ENCODE results near the gene TXNIP.
A peak's percentile ranks its signal among the peaks of the same experiment; 100 is the strongest.

TXNIP gene

DNA sequence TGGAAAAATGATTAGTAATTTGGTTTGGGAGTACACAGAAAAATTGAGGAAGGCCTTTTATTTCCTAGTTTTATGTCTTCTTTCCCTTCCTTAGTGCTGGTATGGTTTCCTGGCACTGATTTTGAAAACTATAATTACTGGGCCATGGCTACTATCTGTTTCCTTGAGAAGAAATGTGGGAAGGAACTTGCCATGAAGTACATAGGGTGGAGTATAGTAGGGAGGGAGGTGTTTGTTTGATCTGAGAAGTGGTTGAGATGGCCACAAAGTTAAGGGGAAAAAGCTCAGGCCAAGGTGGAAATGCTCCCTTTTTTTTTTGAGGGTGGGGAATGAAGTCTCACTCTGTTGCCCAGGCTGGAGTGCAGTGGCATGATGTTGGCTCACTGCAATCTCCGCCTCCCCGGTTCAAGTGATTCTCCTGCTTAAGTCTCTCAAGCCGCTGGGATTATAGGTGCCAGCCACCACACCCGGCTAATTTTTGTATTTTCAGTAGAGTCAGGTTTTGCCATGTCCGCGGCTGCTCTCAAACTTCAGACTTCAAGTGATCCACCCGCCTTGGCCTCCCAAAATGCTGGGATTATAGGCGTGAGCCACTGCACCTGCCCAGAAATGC, 13.9 kb upstream of the TXNIP start:
- DNase-seq = no peak

DNA sequence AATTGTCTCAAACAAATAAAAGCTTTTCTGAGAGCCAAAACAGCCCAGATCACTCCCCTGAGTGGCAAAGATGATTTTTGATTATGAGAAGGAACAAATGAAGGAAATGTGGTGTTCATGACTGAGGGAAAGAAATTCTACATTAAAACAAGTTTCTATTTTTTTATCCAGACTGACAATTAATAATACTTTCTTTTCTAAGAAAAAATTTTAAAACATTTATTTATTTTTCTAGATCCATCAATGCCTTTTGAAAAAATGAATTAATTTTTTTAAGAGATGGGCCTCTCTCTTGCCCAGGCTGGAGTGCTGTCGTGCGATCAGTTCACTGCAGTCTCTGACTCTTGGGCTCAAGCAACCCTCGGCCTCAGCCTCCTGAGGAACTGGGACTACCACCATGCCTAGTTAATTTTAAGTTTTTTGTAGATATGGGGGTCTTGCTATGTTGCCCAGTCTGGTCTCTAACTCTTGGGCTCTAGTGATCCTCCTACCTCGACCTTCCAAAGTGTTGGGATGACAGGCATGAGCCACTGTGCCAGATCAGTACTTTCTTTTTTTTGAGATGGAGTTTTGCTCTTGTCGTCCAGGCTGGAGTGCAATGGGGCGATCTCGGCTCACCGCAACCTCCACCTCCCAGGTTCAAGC, 11.2 kb upstream of the TXNIP start:
- no peak for DNase-seq

DNA sequence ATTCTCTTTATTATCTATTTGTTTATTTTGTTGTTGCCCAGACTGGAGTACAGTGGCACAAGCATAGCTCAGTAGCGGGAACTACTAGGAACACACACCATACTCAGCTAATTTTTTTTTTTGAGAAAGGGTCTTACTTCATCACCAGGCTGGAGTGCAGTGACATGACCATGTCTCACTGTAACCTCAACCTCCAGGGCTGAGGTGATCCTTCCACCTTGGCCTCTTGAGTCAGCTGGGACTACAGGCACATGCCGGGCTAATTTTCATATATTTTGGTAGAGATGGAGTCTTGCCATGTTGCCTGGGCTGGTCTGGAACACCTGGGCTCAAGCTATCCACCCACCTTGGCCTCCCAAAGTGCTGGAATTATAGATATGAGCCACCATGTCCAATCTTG, 5.3 kb upstream of the TXNIP start:
- DNase-seq = no peak

DNA sequence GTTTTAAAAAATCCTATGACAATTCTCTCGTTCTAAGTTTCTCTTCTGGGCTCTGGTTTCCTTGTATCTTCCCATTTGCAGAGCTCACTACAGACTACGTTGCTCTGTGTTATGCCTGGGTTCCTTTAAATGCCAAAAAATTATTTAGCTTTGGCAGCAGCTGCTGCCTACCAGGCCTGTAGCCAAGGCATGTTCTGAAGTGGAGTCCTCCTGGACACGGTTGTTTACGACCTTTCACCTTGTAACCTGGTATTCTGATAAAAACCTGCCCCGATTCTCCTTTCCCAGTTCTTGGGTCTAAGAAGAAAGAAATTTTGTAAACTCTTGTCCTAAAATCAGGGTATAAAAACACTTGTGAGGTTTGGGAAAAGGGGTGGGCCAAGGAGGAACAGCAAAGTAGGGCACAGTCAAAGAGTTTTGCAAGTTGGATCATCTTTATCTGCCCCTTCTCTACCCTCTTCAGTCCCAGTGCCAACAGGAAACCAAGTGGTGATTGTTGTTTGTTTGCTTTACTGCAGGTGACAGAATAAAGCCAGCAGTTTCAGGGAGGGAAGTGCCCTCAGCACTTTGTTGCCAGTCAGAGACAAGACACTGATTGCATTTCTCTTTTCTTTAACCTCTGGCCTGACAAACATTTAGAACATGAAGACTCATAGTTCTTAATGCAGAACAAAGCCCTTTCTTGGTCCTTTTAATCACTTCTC, 3.1 kb upstream of the TXNIP start:
- peak; percentile 47 for DNase-seq

DNA sequence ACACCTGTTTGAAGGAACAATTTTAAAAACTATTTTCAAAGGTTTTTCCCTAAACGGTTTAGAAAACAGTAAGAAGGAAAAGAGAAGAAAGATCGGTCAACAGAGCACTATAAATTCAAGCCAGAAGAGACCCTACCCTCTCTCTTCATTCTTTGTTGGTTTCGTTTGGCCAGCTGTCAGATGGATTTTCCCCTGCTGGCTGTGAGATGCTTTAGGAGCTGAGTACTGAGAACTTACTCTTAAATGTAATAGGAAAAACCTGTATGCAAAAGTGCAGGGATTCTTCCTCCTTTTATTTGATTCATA, 1.3 kb upstream of the TXNIP start:
- no peak for DNase-seq

GRCh38 chr1:145997016-145997717, 788 bp upstream of the TXNIP start:
- peak; percentile 76 for DNase-seq

DNA sequence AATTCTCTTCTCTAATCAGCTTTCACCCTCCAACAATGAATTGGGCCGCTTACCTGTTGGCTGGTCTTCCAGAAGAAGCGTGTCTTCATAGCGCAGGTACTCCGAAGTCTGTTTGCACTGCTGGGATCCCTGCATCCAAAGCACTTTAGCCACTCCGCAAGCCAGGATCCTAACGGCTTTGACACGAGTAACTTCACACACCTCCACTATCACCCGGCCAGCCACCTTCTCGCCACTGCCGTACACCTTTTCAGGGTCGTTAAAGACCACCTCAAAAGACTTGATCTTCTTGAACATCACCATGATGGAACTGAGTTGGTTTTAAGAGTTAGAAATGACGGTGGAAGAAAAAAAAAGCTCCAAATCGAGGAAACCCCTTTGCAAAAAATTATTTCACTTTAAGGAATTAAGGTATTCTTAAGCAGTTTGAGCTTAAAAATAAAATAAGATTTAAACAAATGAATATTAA, 381 bp downstream of the TXNIP start:
- no peak for DNase-seq

- DNase-seq = no peak
These were observed 1.1 kb downstream of the TXNIP start for GRCh38 chr1:145995148-145995881.

GRCh38 chr1:145994391-145995120, 1.8 kb downstream of the TXNIP start:
- DNase-seq = no peak

- DNase-seq = no peak
These were observed 2.6 kb downstream of the TXNIP start for GRCh38 chr1:145993618-145994390.

DNA sequence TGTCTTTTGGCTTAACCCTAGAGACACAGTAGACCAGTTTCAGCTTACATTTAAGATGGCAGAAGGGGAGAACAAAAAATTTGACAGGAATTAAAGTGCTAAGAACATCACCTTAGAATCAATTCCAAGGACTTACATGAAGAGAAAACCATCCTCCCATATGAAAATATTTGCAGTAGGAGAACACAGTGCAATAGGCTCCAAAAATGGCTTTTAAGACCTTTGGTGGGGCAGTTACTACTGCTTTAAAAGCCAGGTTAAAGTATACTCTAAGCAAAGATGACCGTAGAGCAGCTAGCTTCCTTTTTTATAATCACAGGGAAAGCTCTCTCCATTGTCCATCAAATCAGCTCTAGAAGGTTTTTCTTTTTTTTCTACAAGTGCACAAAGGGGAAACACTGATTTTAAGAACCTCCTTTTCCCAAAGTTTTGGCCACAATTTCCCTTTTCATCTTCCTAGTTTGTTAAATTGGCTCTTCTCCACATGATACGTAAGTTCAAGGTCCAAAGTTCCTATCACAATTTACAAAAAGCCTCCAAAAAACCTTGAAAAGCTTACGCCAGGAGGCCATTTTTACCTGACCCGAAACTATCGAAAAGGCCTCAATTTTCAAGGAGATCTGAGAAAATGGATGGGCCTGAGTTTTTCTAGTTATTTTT, 3.3 kb downstream of the TXNIP start:
- no peak for DNase-seq

DNA sequence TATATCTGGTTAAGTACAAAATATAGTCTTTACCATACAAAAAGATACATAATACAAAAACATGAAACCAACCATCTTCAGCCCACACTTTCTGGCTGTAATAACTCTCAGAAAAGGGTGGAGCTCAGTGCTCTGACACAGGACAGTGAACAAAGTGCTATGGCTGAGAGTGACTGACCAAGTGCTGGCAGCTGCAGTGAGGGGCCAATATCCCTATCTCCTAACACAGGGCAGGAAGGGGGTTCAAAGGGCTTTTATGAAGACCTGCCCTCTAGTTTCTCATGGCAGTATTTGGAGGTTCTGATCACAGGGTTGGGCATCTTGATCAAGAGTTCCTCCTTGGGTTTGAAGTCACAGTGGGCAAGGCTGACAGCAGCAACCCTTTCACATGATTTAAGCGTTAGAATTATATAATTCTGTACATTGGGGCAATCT, 3.9 kb downstream of the TXNIP start:
- no peak for DNase-seq

DNA sequence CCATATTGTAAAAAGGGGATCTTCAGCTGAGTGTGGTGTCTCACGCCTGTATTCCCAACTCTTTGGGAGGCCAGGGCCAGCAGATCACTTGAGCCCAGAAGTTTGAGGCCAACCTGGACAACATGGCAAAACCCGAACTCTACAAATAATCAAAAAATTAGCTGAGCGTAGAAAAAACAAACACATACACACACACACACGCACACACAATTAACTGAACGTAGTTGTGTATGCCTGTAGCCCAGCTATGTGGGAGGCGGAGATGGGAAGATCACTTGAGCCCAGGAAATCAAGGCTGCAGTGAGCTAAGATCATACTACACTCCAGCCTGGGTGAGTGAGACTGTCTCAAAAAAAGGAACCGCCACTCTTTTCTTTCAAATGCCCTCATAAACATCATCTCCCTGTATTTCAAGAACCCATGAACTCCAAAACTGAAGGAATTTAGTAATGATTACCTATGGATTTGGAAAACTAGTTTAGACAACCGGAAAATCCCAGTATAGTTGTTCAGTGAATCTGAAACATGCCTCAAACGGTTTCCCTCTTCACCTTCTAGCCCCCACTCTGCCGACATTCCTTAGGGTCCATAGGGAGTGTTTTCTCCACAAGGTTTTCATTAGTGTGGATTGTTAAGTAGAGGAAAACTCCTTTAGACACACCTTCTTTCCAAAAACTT, 4.5 kb downstream of the TXNIP start:
- no peak for DNase-seq

GRCh38 chr1:145990249-145990855, 6.0 kb downstream of the TXNIP start:
- DNase-seq = no peak

- no peak for DNase-seq
These were observed 7.6 kb downstream of the TXNIP start for GRCh38 chr1:145988773-145989172.

- no peak for DNase-seq
These were observed 8.5 kb downstream of the TXNIP start for GRCh38 chr1:145987926-145988325.

DNA sequence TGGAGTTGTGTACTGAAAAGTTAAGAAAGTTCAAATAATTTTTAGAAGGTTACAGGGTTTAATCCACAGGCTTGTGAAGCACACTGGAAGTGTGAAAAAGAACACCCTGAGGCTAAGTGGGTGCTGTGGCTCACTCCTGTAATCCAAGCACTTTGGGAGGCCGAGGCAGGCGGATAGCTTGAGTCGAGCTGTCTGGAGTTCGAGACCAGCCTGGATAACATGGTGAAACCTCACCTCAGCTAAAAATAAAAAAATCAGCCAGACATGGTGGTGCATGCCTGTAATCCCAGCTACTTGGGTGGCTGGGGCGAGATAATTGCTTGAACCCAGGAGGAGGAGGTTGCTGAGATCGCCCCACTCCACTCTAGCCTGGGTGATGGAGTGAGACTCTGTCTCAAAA, 9.8 kb downstream of the TXNIP start:
- no peak for DNase-seq

- no peak for DNase-seq
These were observed 10.6 kb downstream of the TXNIP start for GRCh38 chr1:145985502-145986439.

GRCh38 chr1:145985129-145985501, 11.3 kb downstream of the TXNIP start:
- no peak for DNase-seq

Measured in CD4-positive, alpha-beta T cell treated with Interleukin-15 for 1 hour (primary cell).